Gastroesophageal sphincter (tissue), 3 donors: ENCODE data around the gene GRK4.

Source experiments
- CTCF ChIP-seq, 4 experiments: fragments of 200-600 bp in 2 of 4; fragments of 450-650 bp in 2 of 4; sonication (generic) in 1 of 4; IDR thresholded peaks; one replicate each; pipeline ENCODE4 v1.5.1; 2017 to 2019; ENCODE audit warnings: antibody characterized with exemption in 4 of 4, mild to moderate bottlenecking in 2 of 4, moderate library complexity in 2 of 4
- POLR2A ChIP-seq, 2 donors: fragments of 450-650 bp; IDR thresholded peaks; one replicate each; pipeline ENCODE4 v1.6.1; 2017; ENCODE audit warnings: antibody characterized with exemption in 2 of 2, mild to moderate bottlenecking in 2 of 2, moderate library complexity in 1 of 2
- POLR2AphosphoS5 ChIP-seq: sonication (generic); formaldehyde crosslinking; IDR thresholded peaks from one replicate; pipeline ENCODE4 v1.6.1; 2017; ENCODE audit warnings: antibody characterized with exemption

GRCh38 chr4:3042226-3042625 is 78.9 kb downstream of the GRK4 start:
- TF ChIP-seq CTCF (IDR thresholded peaks at IDR 0.05) = no peak
- no peak for TF ChIP-seq POLR2AphosphoS5
- TF ChIP-seq POLR2A (IDR thresholded peaks at IDR 0.05) = no peak
